Transverse colon (tissue), 4 donors: ENCODE measurements around the gene PROSER1. TPM values are rescaled to one million over a fixed set of nuclear protein-coding genes. Genes with fewer than 3 reads are reported as not detected.

Experiments
- DNase-seq: peaks from one replicate; pipeline ENCODE4 v3.0.0-alpha.2; 2019
- H3K27ac ChIP-seq, 4 donors: fragments of 200-600 bp; sonication (generic); 2 replicates each; pipeline ENCODE4 v1.5.1; 2016 to 2018; ENCODE audit warnings: inconsistent platforms in 4 of 4
- H3K27me3 ChIP-seq: fragments of 200-600 bp; sonication (generic); 2 replicates; pipeline ENCODE4 v1.5.1; 2017; ENCODE audit warnings: inconsistent platforms
- H3K36me3 ChIP-seq, 4 donors: fragments of 200-600 bp; sonication (generic); 2 replicates each; pipeline ENCODE4 v1.5.1; 2017 to 2019; ENCODE audit warnings: inconsistent platforms in 4 of 4
- H3K4me1 ChIP-seq, 4 donors: fragments of 200-600 bp; sonication (generic); 2 replicates each; pipeline ENCODE4 v1.5.1; 2017 to 2020; ENCODE audit warnings: inconsistent platforms in 4 of 4
- H3K4me3 ChIP-seq, 4 donors: fragments of 200-600 bp; sonication (generic); 1 replicate in 1 of 4; 2 replicates in 3 of 4; pipeline versions ENCODE4 v1.5.1 to v1.6.1; 2017 to 2019; ENCODE audit warnings: inconsistent platforms in 4 of 4
- H3K9me3 ChIP-seq, 2 donors: fragments of 200-600 bp; sonication (generic); 2 replicates each; pipeline ENCODE4 v1.5.1; 2017 to 2019; ENCODE audit warnings: inconsistent platforms in 2 of 2
- EP300 ChIP-seq: sonication (generic); formaldehyde crosslinking; IDR thresholded peaks from one replicate; pipeline ENCODE4 v1.6.1; 2017; ENCODE audit warnings: antibody characterized with exemption, low read depth
- POLR2A ChIP-seq: fragments of 450-650 bp; IDR thresholded peaks from one replicate; pipeline ENCODE4 v1.6.1; 2016; ENCODE audit warnings: antibody characterized with exemption, mild to moderate bottlenecking, moderate library complexity
- POLR2AphosphoS5 ChIP-seq, 3 donors: sonication (generic); formaldehyde crosslinking; IDR thresholded peaks; one replicate each; pipeline ENCODE4 v1.6.1; 2016; ENCODE audit warnings: antibody characterized with exemption in 3 of 3
- whole genome bisulfite sequencing, 2 donors: methylation state at CpG; one replicate each; pipeline ENCODE4 v1.1.5; 2018; ENCODE audit warnings: low coverage in 1 of 2; 5-methylcytosine and 5-hydroxymethylcytosine counted together
- in situ Hi-C, 4 donors: fragments of 200-750 bp; cut with MboI; loops; one replicate each; pipeline versions ENCODE4 v1.15.0 to v1.15.1; 2017; ENCODE audit warnings: low sequenced_read_pairs in 3 of 4, low pct_ligation_motif_present in 1 of 4, low pct_unique_long_range_greater_than_20kb in 1 of 4
- intact Hi-C: fragments of 100-400 bp; cut with DNase I; formaldehyde crosslinking; loops from one replicate; pipeline ENCODE4 v1.15.1; 2023; ENCODE audit warnings: low total_unique reads
- total RNA-seq, 4 donors: library from RNA; depleted of rRNA; stranded (reverse); fragments of >200 nt; gene quantifications; one replicate each; pipeline ENCODE4 v1.1.0, GENCODE V29; 2016
- TF ChIP-seq, protein P1 (sequence below), 5 experiments: fragments of 200-600 bp in 3 of 5; fragments of 450-650 bp in 2 of 5; sonication (generic) in 3 of 5; IDR thresholded peaks; 1 replicate in 2 of 5; 2 replicates in 3 of 5; pipeline ENCODE4 v1.5.1; 2016 to 2017; ENCODE audit warnings: antibody characterized with exemption in 5 of 5, inconsistent platforms in 3 of 5, mild to moderate bottlenecking in 2 of 5, moderate library complexity in 1 of 5

PROSER1 gene
- total RNA-seq, 4 donors from 2014 or later = 18.5 to 174 (median 71.1) TPM

DNA sequence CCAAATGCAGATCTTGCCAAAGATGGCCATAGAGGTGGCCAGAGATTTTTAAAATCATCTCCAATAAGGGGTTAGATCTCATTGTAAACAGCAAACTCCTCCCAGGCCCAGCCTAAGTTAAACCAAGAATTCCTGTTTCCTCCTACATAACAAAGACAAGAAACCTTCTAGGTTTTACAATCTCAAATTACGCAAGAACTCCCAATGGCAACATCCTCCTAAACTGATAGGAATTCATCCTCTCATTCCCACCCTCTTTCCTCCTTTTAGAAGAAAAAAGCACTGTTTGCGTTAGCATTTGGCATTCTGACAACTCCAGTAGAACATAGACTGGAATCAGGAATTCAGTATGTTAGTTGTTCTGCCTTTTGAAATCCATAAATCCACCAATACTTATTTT is 14.6 kb downstream of the PROSER1 start:
- intact Hi-C loops (no loop called here), in situ Hi-C loops (no loop called here)
- 49 to 59% methylated on average over 2 of the region's 2 CpGs for WGBS, 2 donors
- Histone ChIP-seq H3K4me1 (peaks cover 0 to 52% (median 21%) of the 10 kb centered on the region in 4 donors), H3K4me3 (no peak overlapping the region), H3K27me3 (no peaks in the 10 kb centered on the region), H3K36me3 (peaks cover 0 to 35% (median 11%) of the 10 kb centered on the region in 4 donors), H3K9me3 (no peaks in the 10 kb centered on the region), H3K27ac (peak overlapping the region in 3 of 4 donors; percentile 40 to 59 (median 47))
- TF ChIP-seq POLR2A = no peak
- TF ChIP-seq EP300 = no peak
- TF ChIP-seq POLR2AphosphoS5 (IDR thresholded peaks at IDR 0.05) = no peak
- TF ChIP-seq, protein P1, sequence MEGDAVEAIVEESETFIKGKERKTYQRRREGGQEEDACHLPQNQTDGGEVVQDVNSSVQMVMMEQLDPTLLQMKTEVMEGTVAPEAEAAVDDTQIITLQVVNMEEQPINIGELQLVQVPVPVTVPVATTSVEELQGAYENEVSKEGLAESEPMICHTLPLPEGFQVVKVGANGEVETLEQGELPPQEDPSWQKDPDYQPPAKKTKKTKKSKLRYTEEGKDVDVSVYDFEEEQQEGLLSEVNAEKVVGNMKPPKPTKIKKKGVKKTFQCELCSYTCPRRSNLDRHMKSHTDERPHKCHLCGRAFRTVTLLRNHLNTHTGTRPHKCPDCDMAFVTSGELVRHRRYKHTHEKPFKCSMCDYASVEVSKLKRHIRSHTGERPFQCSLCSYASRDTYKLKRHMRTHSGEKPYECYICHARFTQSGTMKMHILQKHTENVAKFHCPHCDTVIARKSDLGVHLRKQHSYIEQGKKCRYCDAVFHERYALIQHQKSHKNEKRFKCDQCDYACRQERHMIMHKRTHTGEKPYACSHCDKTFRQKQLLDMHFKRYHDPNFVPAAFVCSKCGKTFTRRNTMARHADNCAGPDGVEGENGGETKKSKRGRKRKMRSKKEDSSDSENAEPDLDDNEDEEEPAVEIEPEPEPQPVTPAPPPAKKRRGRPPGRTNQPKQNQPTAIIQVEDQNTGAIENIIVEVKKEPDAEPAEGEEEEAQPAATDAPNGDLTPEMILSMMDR (IDR thresholded peaks at IDR 0.05) = no peak
- DNase-seq = no peak

DNA sequence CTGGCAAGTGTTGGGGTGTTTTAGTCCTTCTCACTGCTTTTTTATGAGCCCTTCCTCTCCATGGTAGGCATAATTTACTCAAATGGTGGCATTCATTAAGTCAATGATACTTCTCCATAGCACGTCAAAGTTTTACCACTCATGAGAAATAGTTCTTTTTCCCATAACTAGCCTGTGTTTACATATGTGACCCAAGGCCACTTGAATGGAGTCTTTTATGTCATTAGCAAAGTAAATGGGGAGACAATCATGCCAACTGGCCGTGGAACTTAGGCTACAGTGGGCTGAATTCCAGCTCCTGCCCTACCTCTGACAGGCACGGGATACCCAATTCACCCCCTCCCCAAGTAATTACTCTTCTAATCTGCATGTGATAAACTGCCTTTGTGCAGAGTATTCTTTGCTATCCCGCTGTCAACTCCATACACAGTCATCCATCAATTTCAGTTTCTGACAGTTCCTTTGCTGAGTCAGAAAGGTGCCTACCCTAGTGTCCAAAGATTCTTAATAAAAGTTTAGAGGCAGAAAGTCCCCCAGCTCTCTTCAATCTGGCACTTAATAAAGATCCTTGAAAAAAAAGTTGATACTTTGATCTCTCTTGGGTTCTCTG is 16.9 kb downstream of the PROSER1 start:
- Histone ChIP-seq H3K27ac (no peak overlapping the region), H3K36me3 (peaks cover 0 to 25% (median 9%) of the 10 kb centered on the region in 4 donors), H3K9me3 (no peaks in the 10 kb centered on the region), H3K27me3 (no peaks in the 10 kb centered on the region), H3K4me3 (no peak overlapping the region), H3K4me1 (peaks cover 0 to 48% (median 16%) of the 10 kb centered on the region in 4 donors)
- WGBS, 2 donors = 72 to 74% methylated on average over 4 of the region's 4 CpGs
- intact Hi-C loops = no loop called here
- in situ Hi-C loops = no loop called here
- TF ChIP-seq EP300 (no peak), POLR2AphosphoS5 (IDR thresholded peaks at IDR 0.05) (no peak), POLR2A (no peak)
- TF ChIP-seq, protein P1 (IDR thresholded peaks at IDR 0.05) = no peak
- DNase-seq = no peak

DNA sequence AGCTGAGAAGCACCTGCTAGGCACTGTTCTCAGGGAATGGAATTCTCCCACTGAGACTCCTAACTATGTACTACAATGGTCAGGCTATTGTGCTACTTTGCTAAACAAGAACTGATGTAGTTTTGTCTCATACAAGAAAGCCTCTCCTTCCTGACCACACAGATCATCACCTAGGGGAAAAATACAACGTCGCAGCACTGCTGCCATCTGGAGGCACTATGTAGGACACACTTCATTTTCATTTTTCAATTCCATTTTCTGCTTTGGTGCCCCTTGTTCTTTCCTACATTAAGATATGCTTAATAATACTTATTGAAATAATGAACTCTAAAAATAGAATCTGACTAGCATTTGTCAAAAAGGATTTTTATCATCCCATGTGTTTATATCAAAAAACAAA is 21.1 kb downstream of the PROSER1 start:
- Histone ChIP-seq H3K36me3 (peaks cover 0 to 38% (median 15%) of the 10 kb centered on the region in 4 donors), H3K4me1 (peaks cover 0 to 15% (median 2%) of the 10 kb centered on the region in 4 donors), H3K27ac (peak overlapping the region in 1 of 4 donors; percentile 3), H3K4me3 (no peak overlapping the region), H3K9me3 (no peaks in the 10 kb centered on the region), H3K27me3 (no peaks in the 10 kb centered on the region)
- intact Hi-C loops = no loop called here
- 6 to 12% methylated on average over 2 of the region's 2 CpGs for WGBS, 2 donors
- DNase-seq = peak; percentile 17
- in situ Hi-C loops = no loop called here
- TF ChIP-seq POLR2A (no peak), POLR2AphosphoS5 (IDR thresholded peaks at IDR 0.05) (no peak), EP300 (no peak)
- TF ChIP-seq, protein P1 (IDR thresholded peaks at IDR 0.05) = peak; percentile 34 to 50 (median 40)

DNA sequence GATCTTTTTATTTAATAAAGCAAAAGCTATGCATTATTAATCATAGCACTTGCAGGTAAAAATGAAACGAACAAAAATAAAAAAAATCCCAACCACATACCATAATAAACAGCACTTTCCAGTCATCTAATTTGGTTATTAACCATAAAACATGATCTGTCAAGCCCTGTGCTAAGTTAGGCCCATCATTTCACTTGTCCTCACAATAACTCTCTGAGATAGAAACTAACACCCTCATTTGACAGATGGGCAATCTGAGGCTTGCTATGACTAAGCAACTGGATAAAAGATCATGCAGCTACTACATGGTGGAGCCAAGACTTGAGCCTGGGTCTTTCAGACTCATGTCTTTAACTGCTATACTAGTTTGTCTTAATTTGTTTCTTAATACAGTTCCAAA is 21.8 kb downstream of the PROSER1 start:
- Histone ChIP-seq H3K27me3 (no peaks in the 10 kb centered on the region), H3K4me1 (peaks cover 0 to 15% (median 2%) of the 10 kb centered on the region in 4 donors), H3K4me3 (no peak overlapping the region), H3K9me3 (no peaks in the 10 kb centered on the region), H3K36me3 (peaks cover 0 to 39% (median 18%) of the 10 kb centered on the region in 4 donors), H3K27ac (peak overlapping the region in 1 of 4 donors; percentile 3)
- TF ChIP-seq EP300 (no peak), POLR2A (no peak), POLR2AphosphoS5 (IDR thresholded peaks at IDR 0.05) (no peak)
- TF ChIP-seq, protein P1 (IDR thresholded peaks at IDR 0.05) = no peak
- intact Hi-C loops (no loop called here), in situ Hi-C loops (no loop called here)
- DNase-seq = no peak
- 41 to 67% methylated on average over 1 of the region's 1 CpG for WGBS, 2 donors
